CD8-positive, alpha-beta memory T cell (primary cell): ENCODE data around the gene TP53I3. TPM values are rescaled to one million over a fixed set of nuclear protein-coding genes. Genes with fewer than 3 reads are reported as not detected.
"Not testable (repeated sequence)": the region's sequence is repeated elsewhere in the genome, so short reads cannot be mapped to it uniquely, and the experiment has no call there.

ENCODE experiments used
- CTCF ChIA-PET: fragments of 350-600 bp; sonication (Branson Sonifier 250); formaldehyde crosslinking; loops from one replicate; lab custom pipeline; 2021; ENCODE audit warnings: antibody characterized with exemption; lab: Charles Lee
- POLR2A ChIA-PET: fragments of 350-600 bp; sonication (Branson Sonifier 250); formaldehyde crosslinking; loops from one replicate; lab custom pipeline; 2021; ENCODE audit warnings: antibody characterized with exemption; lab: Charles Lee
- DNase-seq, 5 donors: peaks; one replicate each; pipeline versions ENCODE4 v3.0.0 to v3.0.0-alpha.2; 2020 to 2022; ENCODE audit warnings: mixed read lengths in 1 of 5
- H3K27ac ChIP-seq: one replicate; pipeline ENCODE4 v1.7.0; 2013; ENCODE audit warnings: low read depth, mild to moderate bottlenecking, low read length, moderate library complexity
- H3K27me3 ChIP-seq: 2 replicates; pipeline ENCODE4 v1.7.0; 2013; ENCODE audit warnings: low read length, mild to moderate bottlenecking; ENCODE audit not compliant: insufficient read depth, poor library complexity, severe bottlenecking
- H3K36me3 ChIP-seq: 2 replicates; pipeline ENCODE4 v1.7.0; 2013; ENCODE audit warnings: mild to moderate bottlenecking, low read length, moderate library complexity; ENCODE audit not compliant: insufficient read depth
- H3K4me1 ChIP-seq: 2 replicates; pipeline ENCODE4 v1.7.0; 2013; ENCODE audit warnings: mild to moderate bottlenecking, low read length, moderate library complexity; ENCODE audit not compliant: insufficient read depth
- H3K4me3 ChIP-seq: 2 replicates; pipeline ENCODE4 v1.7.0; 2013; ENCODE audit warnings: mild to moderate bottlenecking, low read length
- H3K9me3 ChIP-seq: 2 replicates; pipeline ENCODE4 v1.7.0; 2013; ENCODE audit warnings: mild to moderate bottlenecking, low read length
- H3K27ac Mint-ChIP-seq, 8 donors: one replicate each; pipeline ENCODE4 v1.8.0; 2020 to 2021; ENCODE audit warnings: mixed read lengths in 8 of 8, mild to moderate bottlenecking in 6 of 8, inconsistent platforms in 3 of 8, moderate library complexity in 3 of 8
- H3K27me3 Mint-ChIP-seq, 2 donors: one replicate each; pipeline ENCODE4 v1.8.0; 2020 to 2021; ENCODE audit warnings: mixed read lengths in 2 of 2, mild to moderate bottlenecking in 1 of 2, moderate library complexity in 1 of 2
- H3K36me3 Mint-ChIP-seq, 3 donors: one replicate each; pipeline ENCODE4 v1.8.0; 2020 to 2021; ENCODE audit warnings: mixed read lengths in 3 of 3, inconsistent platforms in 1 of 3, mild to moderate bottlenecking in 1 of 3
- H3K4me1 Mint-ChIP-seq, 3 donors: one replicate each; pipeline ENCODE4 v1.8.0; 2020 to 2021; ENCODE audit warnings: mixed read lengths in 3 of 3, inconsistent platforms in 1 of 3, mild to moderate bottlenecking in 1 of 3
- H3K4me3 Mint-ChIP-seq, 7 donors: one replicate each; pipeline ENCODE4 v1.8.0; 2020 to 2021; ENCODE audit warnings: mixed read lengths in 7 of 7, mild to moderate bottlenecking in 6 of 7, moderate library complexity in 4 of 7, inconsistent platforms in 2 of 7
- H3K9me3 Mint-ChIP-seq, 5 donors: one replicate each; pipeline ENCODE4 v1.8.0; 2020 to 2022; ENCODE audit warnings: mixed read lengths in 5 of 5, mild to moderate bottlenecking in 3 of 5, moderate library complexity in 2 of 5, inconsistent platforms in 1 of 5
- polyA plus RNA-seq: library from polyadenylated mRNA; unstranded; fragments of 300-500 nt; fragmentation: Illumina TruSeq; gene quantifications from one replicate; pipeline ENCODE4 v1.2.3, GENCODE V29; 2021
- total RNA-seq, 2 experiments: library from RNA; stranded (reverse); gene quantifications; one replicate each; pipeline ENCODE4 v1.2.3, GENCODE V29; 2021

Gene TP53I3
- total and polyA plus RNA-seq, 3 experiments from 2014 or later = 3.9 to 4.3 TPM; not detected in 1

- no peaks in the 10 kb centered on the region for H3K27me3 ChIP-seq
- ChIA-PET POLR2A (no interaction called here), CTCF (no interaction called here)
- Mint-ChIP-seq H3K27me3 (no peaks in the 10 kb centered on the region), H3K36me3 (peaks cover 7 to 41% (median 12%) of the 10 kb centered on the region in 3 donors), H3K4me3 (no peak overlapping the region), H3K4me1 (no peaks in the 10 kb centered on the region), H3K9me3 (peaks cover 3 to 25% (median 17%) of the 10 kb centered on the region in 5 donors), H3K27ac (no peak overlapping the region)
- DNase-seq = no peak
- H3K4me3 ChIP-seq = no peak overlapping the region
- H3K9me3 ChIP-seq = no peaks in the 10 kb centered on the region
- no peaks in the 10 kb centered on the region for H3K4me1 ChIP-seq
- H3K27ac ChIP-seq = no peak overlapping the region
- no peaks in the 10 kb centered on the region for H3K36me3 ChIP-seq
Measured at GRCh38 chr2:24106786-24107185, 22.2 kb upstream of the TP53I3 start.

GRCh38 chr2:24105816-24106215 lies 21.2 kb upstream of the TP53I3 start:
- CTCF ChIA-PET = no interaction called here
- H3K4me1 ChIP-seq = no peaks in the 10 kb centered on the region
- H3K27ac ChIP-seq = no peak overlapping the region
- H3K9me3 ChIP-seq = no peaks in the 10 kb centered on the region
- Mint-ChIP-seq H3K36me3 (peaks cover 7 to 41% (median 14%) of the 10 kb centered on the region in 3 donors), H3K4me1 (no peaks in the 10 kb centered on the region), H3K9me3 (peaks cover 3 to 25% (median 19%) of the 10 kb centered on the region in 5 donors), H3K27me3 (no peaks in the 10 kb centered on the region), H3K4me3 (no peak overlapping the region), H3K27ac (no peak overlapping the region)
- POLR2A ChIA-PET = no interaction called here
- no peaks in the 10 kb centered on the region for H3K36me3 ChIP-seq
- no peak for DNase-seq
- no peaks in the 10 kb centered on the region for H3K27me3 ChIP-seq
- H3K4me3 ChIP-seq = no peak overlapping the region

- Histone ChIP-seq H3K27me3 (no peaks in the 10 kb centered on the region), H3K9me3 (no peaks in the 10 kb centered on the region), H3K27ac (no peak overlapping the region), H3K36me3 (no peaks in the 10 kb centered on the region), H3K4me3 (no peak overlapping the region), H3K4me1 (no peaks in the 10 kb centered on the region)
- Mint-ChIP-seq H3K4me3 (no peak overlapping the region), H3K9me3 (peaks cover 3 to 25% (median 19%) of the 10 kb centered on the region in 5 donors), H3K36me3 (peaks cover 7 to 47% (median 15%) of the 10 kb centered on the region in 3 donors), H3K4me1 (no peaks in the 10 kb centered on the region), H3K27ac (peak overlapping the region in 1 of 8 donors; percentile 18), H3K27me3 (no peaks in the 10 kb centered on the region)
- CTCF ChIA-PET = interaction anchor here (0.8 kb wide), 1 partner anchor 20 kb away, joined by 3 read pairs; the partner anchor contains the start of gene TP53I3
- POLR2A ChIA-PET = no interaction called here
- DNase-seq = no peak
Measured at GRCh38 chr2:24104906-24105305, 20.3 kb upstream of the TP53I3 start.

- Histone ChIP-seq H3K27me3 (no peaks in the 10 kb centered on the region), H3K27ac (no peak overlapping the region), H3K9me3 (no peaks in the 10 kb centered on the region), H3K4me1 (no peaks in the 10 kb centered on the region), H3K36me3 (no peaks in the 10 kb centered on the region), H3K4me3 (no peak overlapping the region)
- POLR2A ChIA-PET = no interaction called here
- Mint-ChIP-seq H3K4me1 (no peaks in the 10 kb centered on the region), H3K27ac (no peak overlapping the region), H3K27me3 (no peaks in the 10 kb centered on the region), H3K9me3 (peaks cover 3 to 28% (median 19%) of the 10 kb centered on the region in 5 donors), H3K36me3 (peaks cover 7 to 50% (median 15%) of the 10 kb centered on the region in 3 donors), H3K4me3 (no peak overlapping the region)
- CTCF ChIA-PET = interaction anchor here (0.8 kb wide), 1 partner anchor 20 kb away, joined by 3 read pairs; the partner anchor contains the start of gene TP53I3
- no peak for DNase-seq
Measured at GRCh38 chr2:24104110-24104650, 19.5 kb upstream of the TP53I3 start.

GRCh38 chr2:24102677-24103076 lies 18.0 kb upstream of the TP53I3 start:
- no peaks in the 10 kb centered on the region for H3K4me1 ChIP-seq
- Mint-ChIP-seq H3K36me3 (peaks cover 11 to 47% (median 15%) of the 10 kb centered on the region in 3 donors), H3K27me3 (no peaks in the 10 kb centered on the region), H3K27ac (no peak overlapping the region), H3K4me3 (no peak overlapping the region), H3K4me1 (no peaks in the 10 kb centered on the region), H3K9me3 (peaks cover 3 to 34% (median 16%) of the 10 kb centered on the region in 5 donors)
- no peak overlapping the region for H3K27ac ChIP-seq
- no peaks in the 10 kb centered on the region for H3K27me3 ChIP-seq
- DNase-seq = no peak
- H3K9me3 ChIP-seq = no peaks in the 10 kb centered on the region
- POLR2A ChIA-PET = no interaction called here
- CTCF ChIA-PET = interaction anchor here (1.0 kb wide), 1 partner anchor 19 kb away, joined by 3 read pairs; no protein-coding TSS in a partner anchor
- no peak overlapping the region for H3K4me3 ChIP-seq
- no peaks in the 10 kb centered on the region for H3K36me3 ChIP-seq

GRCh38 chr2:24101992-24102391 lies 17.4 kb upstream of the TP53I3 start:
- Histone ChIP-seq H3K36me3 (no peaks in the 10 kb centered on the region), H3K9me3 (no peaks in the 10 kb centered on the region), H3K27me3 (no peaks in the 10 kb centered on the region), H3K27ac (no peak overlapping the region), H3K4me3 (no peak overlapping the region), H3K4me1 (no peaks in the 10 kb centered on the region)
- peaks cover 3 to 29% (median 15%) of the 10 kb centered on the region in 5 donors for H3K9me3 Mint-ChIP-seq
- POLR2A ChIA-PET = no interaction called here
- CTCF ChIA-PET = interaction anchor here (1.3 kb wide), 1 partner anchor 19 kb away, joined by 3 read pairs; no protein-coding TSS in a partner anchor
- no peak overlapping the region for H3K4me3 Mint-ChIP-seq
- no peaks in the 10 kb centered on the region for H3K4me1 Mint-ChIP-seq
- no peak overlapping the region for H3K27ac Mint-ChIP-seq
- H3K36me3 Mint-ChIP-seq = peaks cover 11 to 45% (median 15%) of the 10 kb centered on the region in 3 donors
- H3K27me3 Mint-ChIP-seq = no peaks in the 10 kb centered on the region
- no peak for DNase-seq

- H3K27ac Mint-ChIP-seq, H3K27me3 ChIP-seq, POLR2A ChIA-PET, H3K4me1 ChIP-seq, H3K36me3 ChIP-seq, H3K9me3 ChIP-seq, H3K27me3 Mint-ChIP-seq, DNase-seq, H3K4me3 Mint-ChIP-seq, H3K27ac ChIP-seq, CTCF ChIA-PET, H3K4me3 ChIP-seq, H3K4me1 Mint-ChIP-seq: not testable (repeated sequence)
- Mint-ChIP-seq H3K9me3 (peaks cover 0 to 18% (median 8%) of the 10 kb centered on the region in 5 donors), H3K36me3 (peaks cover 11 to 42% (median 27%) of the 10 kb centered on the region in 3 donors)
Measured at GRCh38 chr2:24100732-24101131, 16.1 kb upstream of the TP53I3 start.

GRCh38 chr2:24095171-24095677 lies 10.6 kb upstream of the TP53I3 start:
- DNase-seq, H3K27ac ChIP-seq, H3K27me3 ChIP-seq, H3K4me3 Mint-ChIP-seq, H3K9me3 ChIP-seq, H3K27me3 Mint-ChIP-seq, POLR2A ChIA-PET, H3K4me3 ChIP-seq, H3K27ac Mint-ChIP-seq, H3K4me1 ChIP-seq, H3K36me3 ChIP-seq, H3K4me1 Mint-ChIP-seq: not testable (repeated sequence)
- H3K36me3 Mint-ChIP-seq = peaks cover 6 to 30% (median 27%) of the 10 kb centered on the region in 3 donors
- peaks cover 0 to 13% (median 0%) of the 10 kb centered on the region in 5 donors for H3K9me3 Mint-ChIP-seq
- CTCF ChIA-PET = interaction anchor here (1.2 kb wide), 1 partner anchor 12 kb away, joined by 3 read pairs; no protein-coding TSS in a partner anchor
